ENCODE results near the gene CCDC88C. TPM values are rescaled to one million over a fixed set of nuclear protein-coding genes. Genes with fewer than 3 reads are reported as not detected.

Gene CCDC88C
- total RNA-seq, 2 donors from 2014 or later: 98.8 to 113 TPM

GRCh38 chr14:91264151-91265150 is 153.2 kb downstream of the CCDC88C start:
- peaks cover 0 to 6% of the 10 kb centered on the region in 2 donors for H3K36me3 Mint-ChIP-seq
- peak; percentile 25 to 44 for ATAC-seq
- peak overlapping the region in 1 of 2 donors; percentile 84 for H3K27ac Mint-ChIP-seq
- DNase-seq (ENCODE audit: low spot score in 2 of 2): no peak
- no peaks in the 10 kb centered on the region for H3K9me3 Mint-ChIP-seq

DNA sequence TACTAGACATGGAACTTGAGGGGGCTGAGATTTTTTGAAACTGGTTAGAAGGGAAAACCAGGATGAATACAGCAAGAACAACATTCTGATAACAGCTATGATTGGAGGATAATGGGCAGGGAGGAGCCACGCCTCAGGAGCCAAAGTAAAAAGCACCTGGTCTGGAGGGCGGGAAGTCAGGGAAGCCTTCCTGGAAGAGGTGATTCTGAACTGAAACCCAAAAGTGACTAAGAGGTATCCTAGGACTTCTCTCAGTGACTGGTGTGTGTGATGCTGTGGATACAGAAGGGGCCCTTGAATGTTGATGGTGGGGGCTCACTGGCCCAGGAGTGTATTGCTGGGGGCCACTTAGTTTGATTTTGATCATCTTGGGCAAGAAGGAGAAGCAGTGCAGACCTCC is 154.3 kb downstream of the CCDC88C start:
- ATAC-seq (no peak), DNase-seq (ENCODE audit: low spot score in 2 of 2) (no peak)
- Mint-ChIP-seq H3K27ac (peak overlapping the region in 1 of 2 donors; percentile 84), H3K36me3 (no peaks in the 10 kb centered on the region), H3K9me3 (no peaks in the 10 kb centered on the region)

DNA sequence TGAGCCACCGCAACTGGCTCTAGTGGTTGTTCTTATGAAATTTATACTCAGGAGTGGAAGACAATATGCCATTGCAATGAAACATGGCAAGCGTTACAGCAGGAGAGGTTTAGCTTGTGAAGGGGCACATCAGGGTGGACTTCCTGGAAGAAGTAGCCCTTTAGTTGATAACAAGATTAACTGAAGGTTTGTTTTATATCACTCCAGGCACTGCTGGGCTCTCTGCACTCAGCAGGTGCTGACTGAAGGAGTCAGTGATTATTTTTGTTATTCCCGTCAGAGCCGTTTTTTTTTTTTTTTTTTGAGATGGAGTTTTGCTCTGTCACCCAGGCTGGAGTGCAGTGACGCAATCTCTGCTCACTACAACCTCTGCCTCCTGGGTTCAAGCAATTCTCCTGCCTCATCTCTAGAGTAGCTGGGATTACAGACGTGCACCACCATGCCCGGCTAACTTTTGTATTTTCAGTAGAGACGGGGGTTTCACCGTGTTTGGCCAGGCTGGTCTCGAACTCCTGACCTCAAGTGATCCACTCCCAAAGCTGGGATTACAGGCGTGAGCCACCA is 155.6 kb downstream of the CCDC88C start:
- ATAC-seq (no peak), DNase-seq (ENCODE audit: low spot score in 2 of 2) (no peak)
- no peaks in the 10 kb centered on the region for H3K36me3 Mint-ChIP-seq
- H3K27ac Mint-ChIP-seq: peak overlapping the region in 1 of 2 donors; percentile 4
- H3K9me3 Mint-ChIP-seq: no peaks in the 10 kb centered on the region

DNA sequence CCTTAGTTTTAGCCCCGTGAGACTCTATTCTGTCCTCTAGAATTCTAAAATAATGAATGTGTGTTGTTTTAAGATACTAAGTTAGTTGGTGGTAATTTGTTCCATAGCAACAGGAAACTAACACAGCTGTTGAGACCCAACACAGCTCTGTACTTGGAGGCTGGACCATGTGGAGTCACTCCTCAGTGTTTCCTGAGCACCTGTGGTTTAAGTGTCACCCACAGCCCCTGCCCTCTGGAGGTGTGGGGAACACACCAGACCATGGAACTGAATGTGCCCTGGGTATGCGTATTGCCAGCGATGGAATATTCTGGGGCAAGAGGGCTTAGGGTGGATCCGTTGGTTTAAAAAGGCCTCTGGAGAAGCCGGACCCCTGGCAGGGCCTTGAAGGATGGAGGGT is 156.5 kb downstream of the CCDC88C start:
- ATAC-seq (peak; percentile 84 to 85), DNase-seq (ENCODE audit: low spot score in 2 of 2) (no peak)
- H3K9me3 Mint-ChIP-seq: no peaks in the 10 kb centered on the region
- peak overlapping the region; percentile 17 to 92 for H3K27ac Mint-ChIP-seq
- no peaks in the 10 kb centered on the region for H3K36me3 Mint-ChIP-seq

GRCh38 chr14:91258876-91259275 is 158.7 kb downstream of the CCDC88C start:
- peak overlapping the region in 1 of 2 donors; percentile 13 for H3K27ac Mint-ChIP-seq
- no peak for ATAC-seq

DNA sequence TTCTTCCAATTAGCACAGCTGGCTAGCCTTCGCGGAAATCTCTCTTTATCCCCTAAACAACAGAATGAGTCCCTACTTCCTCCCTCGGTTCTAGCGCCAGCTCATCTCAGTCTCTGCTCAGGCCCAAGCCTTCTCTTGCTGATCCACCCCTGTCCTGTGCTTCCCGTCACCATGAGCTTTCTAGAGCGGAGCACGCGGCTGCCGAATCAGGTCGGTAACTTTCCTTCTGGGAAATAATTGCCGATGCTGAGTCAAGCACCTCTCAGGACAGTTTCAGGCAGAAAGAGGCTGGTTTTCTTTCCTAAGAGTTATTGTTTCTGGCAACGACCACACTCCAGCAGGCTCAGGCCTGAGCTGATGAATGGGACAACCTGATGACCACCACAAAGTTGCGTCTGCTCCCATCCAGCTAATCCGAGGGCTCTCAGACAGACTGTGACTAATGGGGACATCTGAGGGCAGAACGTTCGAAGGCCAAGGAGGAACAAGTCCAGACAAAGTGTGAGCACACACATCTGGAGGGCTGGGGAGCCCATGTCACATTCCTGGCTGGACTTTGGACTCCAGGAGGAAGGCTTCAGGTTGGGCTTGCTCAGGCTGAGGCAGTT is 159.5 kb downstream of the CCDC88C start:
- peak overlapping the region in 1 of 2 donors; percentile 13 for H3K27ac Mint-ChIP-seq
- H3K36me3 Mint-ChIP-seq: no peaks in the 10 kb centered on the region
- no peaks in the 10 kb centered on the region for H3K9me3 Mint-ChIP-seq
- peak; percentile 23 to 31 for ATAC-seq
- DNase-seq (ENCODE audit: low spot score in 2 of 2): no peak

More at GRCh38 chr14:91258876-91259275, 158.7 kb downstream of the CCDC88C start:
- no peak for DNase-seq (ENCODE audit: low spot score in 2 of 2)
- Mint-ChIP-seq H3K36me3 (no peaks in the 10 kb centered on the region), H3K9me3 (no peaks in the 10 kb centered on the region)

DNA sequence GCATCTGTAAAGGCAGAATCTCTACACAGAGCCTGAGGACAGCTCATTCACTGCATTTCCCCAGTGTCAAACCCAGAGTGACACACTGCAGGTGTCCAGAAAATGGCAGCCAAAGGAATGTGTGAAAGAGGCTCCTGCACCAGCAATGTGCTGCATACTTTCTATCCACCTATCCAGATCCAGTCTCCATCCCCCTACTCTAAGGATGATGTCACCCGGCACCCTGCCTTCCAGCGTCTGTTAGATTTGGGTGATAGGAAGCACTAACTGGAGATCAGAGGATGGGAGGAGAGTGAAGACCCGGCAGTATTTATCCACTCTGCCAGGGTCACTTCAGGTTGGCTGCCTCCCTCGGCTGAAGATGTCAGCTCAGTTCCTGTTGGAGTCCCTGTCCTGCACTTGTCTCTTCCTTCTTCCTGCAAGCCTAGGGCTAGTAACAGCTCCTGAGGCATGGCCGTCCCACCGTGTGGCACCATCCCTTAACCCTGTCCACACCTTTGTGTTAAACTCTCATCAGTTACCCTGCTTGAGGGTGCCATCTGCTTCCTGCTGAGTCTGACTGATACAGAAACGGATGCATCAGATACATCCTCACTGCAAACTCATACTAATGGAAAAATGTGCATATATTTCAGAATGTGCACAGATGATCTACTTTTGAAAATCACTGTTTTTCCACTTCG is 160.2 kb downstream of the CCDC88C start:
- DNase-seq (ENCODE audit: low spot score in 2 of 2) (no peak), ATAC-seq (peak; percentile 33 to 49)
- Mint-ChIP-seq H3K27ac (peak overlapping the region in 1 of 2 donors; percentile 13), H3K36me3 (no peaks in the 10 kb centered on the region), H3K9me3 (no peaks in the 10 kb centered on the region)

DNA sequence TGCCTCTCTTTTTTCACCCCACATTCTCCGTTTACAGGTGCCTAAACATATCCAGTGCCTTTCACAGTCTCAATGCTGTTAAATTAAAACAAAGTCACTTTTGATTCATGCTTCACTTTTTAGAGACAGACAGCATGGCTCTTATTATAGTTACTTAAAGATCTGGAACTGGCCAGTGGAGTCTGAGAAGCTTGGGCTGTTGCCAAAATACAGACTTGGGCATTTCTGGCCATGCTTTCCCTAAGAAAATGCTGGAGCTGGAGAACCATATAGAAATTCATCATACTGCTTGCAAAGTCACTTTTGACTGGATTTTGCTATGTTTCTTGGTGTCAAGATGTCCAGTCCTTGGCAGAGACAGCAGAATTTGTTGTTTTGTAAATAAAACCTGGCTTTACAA is 161.0 kb downstream of the CCDC88C start:
- DNase-seq (ENCODE audit: low spot score in 2 of 2) (no peak), ATAC-seq (no peak)
- Mint-ChIP-seq H3K9me3 (no peaks in the 10 kb centered on the region), H3K27ac (no peak overlapping the region), H3K36me3 (peaks cover 4 to 5% of the 10 kb centered on the region in 2 donors)

GRCh38 chr14:91255026-91255695 is 162.5 kb downstream of the CCDC88C start:
- Mint-ChIP-seq H3K9me3 (no peaks in the 10 kb centered on the region), H3K27ac (peak overlapping the region in 1 of 2 donors; percentile 37), H3K36me3 (peaks cover 5 to 11% of the 10 kb centered on the region in 2 donors)
- no peak for DNase-seq (ENCODE audit: low spot score in 2 of 2)
- ATAC-seq: no peak

DNA sequence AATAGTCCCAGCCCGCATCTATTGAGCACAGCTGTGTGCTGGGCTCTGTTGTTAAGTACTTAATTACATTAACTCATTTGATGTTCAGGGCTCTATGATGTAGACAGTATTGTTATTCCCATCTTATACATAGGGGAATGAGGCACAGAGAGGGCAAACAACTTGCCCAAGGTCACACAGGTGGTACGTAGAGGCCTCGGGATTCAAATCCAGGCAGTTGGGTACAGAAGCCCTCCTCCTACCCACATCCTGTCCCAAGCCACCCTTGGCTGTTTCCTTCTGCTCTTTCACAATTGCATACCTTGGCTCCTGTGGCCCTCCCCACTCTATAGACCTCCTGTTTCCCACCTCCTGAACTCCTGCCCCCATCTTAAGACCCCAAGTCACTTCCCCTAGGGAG is 163.2 kb downstream of the CCDC88C start:
- Mint-ChIP-seq H3K36me3 (peaks cover 10 to 18% of the 10 kb centered on the region in 2 donors), H3K27ac (peak overlapping the region; percentile 65 to 81), H3K9me3 (no peaks in the 10 kb centered on the region)
- DNase-seq (ENCODE audit: low spot score in 2 of 2): no peak
- peak in 1 of 2 donors; percentile 23 for ATAC-seq

DNA sequence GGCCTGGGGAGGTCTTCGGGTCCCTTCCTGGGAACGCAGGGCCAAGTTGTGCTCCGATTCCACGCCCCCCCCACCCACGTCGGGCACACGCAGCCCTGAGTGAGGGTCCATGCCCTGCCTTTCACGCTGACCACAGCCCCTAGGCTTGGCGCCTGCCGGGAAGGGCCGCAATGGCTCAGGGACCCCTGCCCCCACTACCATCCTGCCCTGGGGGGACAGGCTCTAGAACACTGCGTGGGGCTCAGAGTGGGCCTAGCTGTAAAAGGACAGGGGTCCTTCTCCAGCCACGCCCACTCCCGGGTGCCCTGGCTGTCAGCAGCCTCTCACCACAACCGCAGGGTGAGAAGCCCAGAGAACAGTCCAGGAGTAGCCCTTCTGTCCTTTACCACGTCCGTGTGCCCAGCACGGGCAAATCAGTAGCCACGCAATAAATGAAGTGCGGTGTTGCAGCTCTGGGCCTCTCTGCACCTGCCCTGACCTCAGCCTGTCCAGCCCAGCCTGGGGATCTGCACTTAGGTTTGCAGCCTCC is 163.8 kb downstream of the CCDC88C start:
- peaks cover 10 to 21% of the 10 kb centered on the region in 2 donors for H3K36me3 Mint-ChIP-seq
- no peak for DNase-seq (ENCODE audit: low spot score in 2 of 2)
- peak overlapping the region; percentile 65 to 81 for H3K27ac Mint-ChIP-seq
- no peaks in the 10 kb centered on the region for H3K9me3 Mint-ChIP-seq
- ATAC-seq: peak in 1 of 2 donors; percentile 5

DNA sequence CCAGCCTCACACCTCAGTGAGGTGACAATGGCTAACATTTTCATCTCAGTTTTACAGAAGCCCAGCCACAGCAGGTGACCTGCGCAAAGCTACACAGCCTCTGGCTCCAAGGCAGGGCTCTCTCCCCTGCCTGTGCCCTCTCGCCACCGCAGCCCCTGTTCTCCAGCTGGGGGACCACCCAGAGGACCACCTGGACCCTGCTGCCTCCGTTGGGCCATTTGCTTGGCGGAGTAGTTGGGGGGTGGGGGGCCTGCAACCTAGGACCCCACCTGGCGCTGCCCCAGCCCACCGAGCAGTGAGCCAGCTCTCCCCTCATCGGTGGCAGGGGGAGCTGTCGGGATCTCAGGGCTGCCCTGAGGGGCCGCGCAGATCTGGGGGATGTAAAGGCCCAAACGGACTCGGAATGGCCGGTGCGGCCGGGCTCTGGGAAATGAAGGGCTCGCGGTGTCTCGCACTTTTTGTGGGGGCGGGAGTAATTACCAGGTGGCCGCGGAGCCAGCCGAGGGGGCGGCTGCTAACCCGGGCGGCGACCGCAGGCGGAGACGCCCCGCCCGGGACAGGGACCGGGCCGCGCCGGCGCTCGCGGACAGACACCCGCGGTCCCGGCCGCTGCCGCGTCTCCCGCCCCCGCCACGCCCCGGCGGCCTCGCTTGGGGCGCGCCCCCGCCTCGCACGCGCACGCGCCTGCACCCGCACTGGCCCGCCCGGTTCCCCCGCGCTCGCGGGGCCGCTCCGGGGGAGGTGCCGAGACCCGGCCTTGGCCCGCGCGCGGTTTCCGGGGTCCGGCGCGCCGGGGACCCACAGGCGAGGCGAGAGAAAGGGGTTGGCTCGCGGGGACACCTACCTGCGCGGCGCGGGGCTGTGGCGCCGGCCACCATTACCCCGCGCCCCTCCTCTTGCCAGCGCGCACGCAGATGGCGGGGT is 164.5 kb downstream of the CCDC88C start:
- peak overlapping the region in 1 of 2 donors; percentile 60 for H3K27ac Mint-ChIP-seq
- peaks cover 10 to 28% of the 10 kb centered on the region in 2 donors for H3K36me3 Mint-ChIP-seq
- H3K9me3 Mint-ChIP-seq: no peaks in the 10 kb centered on the region
- ATAC-seq: peak; percentile 23 to 30
- DNase-seq (ENCODE audit: low spot score in 2 of 2): no peak

- Mint-ChIP-seq H3K36me3 (peaks cover 18 to 47% of the 10 kb centered on the region in 2 donors), H3K27ac (peak overlapping the region in 1 of 2 donors; percentile 90), H3K9me3 (peaks cover 5 to 6% of the 10 kb centered on the region in 2 donors)
- DNase-seq (ENCODE audit: low spot score in 2 of 2): no peak
- ATAC-seq: no peak
Observed at GRCh38 chr14:91250912-91251311, 166.7 kb downstream of the CCDC88C start.

DNA sequence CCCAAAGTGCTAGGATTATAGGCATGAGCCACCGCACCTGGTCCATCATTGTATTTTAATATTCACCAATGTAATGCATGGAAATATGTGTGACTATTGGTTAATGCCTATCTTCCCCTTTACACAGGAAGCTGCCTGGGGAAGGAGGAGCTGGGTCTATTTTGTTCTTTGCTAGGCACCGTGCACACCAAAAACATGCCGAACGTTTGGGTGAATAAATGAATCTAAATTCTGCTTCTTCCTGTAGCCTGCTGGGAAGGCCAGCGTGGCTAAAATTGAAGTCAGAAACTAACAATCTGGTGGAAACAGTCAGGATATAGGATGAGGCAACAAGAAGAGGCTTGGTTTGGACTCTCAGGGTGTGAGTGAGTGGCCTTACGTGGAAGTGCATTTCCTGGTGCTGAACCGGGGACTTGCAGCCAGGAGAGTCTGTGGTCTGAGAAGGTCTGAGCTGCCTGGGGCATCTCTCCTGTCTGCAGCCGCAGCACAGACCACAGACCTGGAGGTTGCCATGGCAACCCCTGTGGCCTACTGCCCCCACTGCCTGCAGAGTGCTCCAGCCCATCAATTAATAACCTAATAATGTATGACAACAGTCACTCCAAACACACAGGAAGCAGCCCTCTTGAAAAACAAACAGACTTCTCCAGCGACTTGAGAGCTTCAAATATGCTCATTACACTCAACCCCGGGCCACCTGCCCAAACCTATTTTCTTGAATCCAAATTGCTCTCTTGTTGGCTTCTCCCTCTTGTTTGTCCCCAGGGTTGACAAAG is 167.6 kb downstream of the CCDC88C start:
- ATAC-seq (peak in 1 of 2 donors; percentile 10), DNase-seq (ENCODE audit: low spot score in 2 of 2) (peak in 1 of 2 donors; percentile 68)
- Mint-ChIP-seq H3K27ac (peak overlapping the region; percentile 73 to 90), H3K36me3 (peaks cover 18 to 48% of the 10 kb centered on the region in 2 donors), H3K9me3 (peaks cover 5 to 6% of the 10 kb centered on the region in 2 donors)

All from activated naive CD4-positive, alpha-beta T cell treated with anti-CD3 and anti-CD28 coated beads, Interleukin-2, amount 50 U/mL, for 72 hours (primary cell).